ENCODE results near the gene EXOC3. TPM values are rescaled to one million over a fixed set of nuclear protein-coding genes. Genes with fewer than 3 reads are reported as not detected.

EXOC3 gene
- polyA plus RNA-seq, 4 donors, result 49.2 to 60.5 (median 52.5) TPM

Other genes starting within 250 kb of the EXOC3 start
- gene CCDC127, start 225.0 kb upstream of the EXOC3 start, polyA plus RNA-seq (ENCODE audit: insufficient read length in 4 of 4), result 10 to 100 TPM; 12.8 to 16.8 (median 14.1) TPM
- 100 to 1,000 TPM; 131 to 152 (median 142) TPM for gene SDHA, start 224.9 kb upstream of the EXOC3 start, polyA plus RNA-seq (ENCODE audit: insufficient read length in 4 of 4)
- gene PDCD6, start 171.5 kb upstream of the EXOC3 start, polyA plus RNA-seq (ENCODE audit: insufficient read length in 4 of 4), result 100 to 1,000 TPM; 130 to 137 (median 133) TPM
- 1 to 10 TPM; 1.8 to 2.9 (median 2.4) TPM for gene AHRR, start 121.5 kb upstream of the EXOC3 start, polyA plus RNA-seq (ENCODE audit: insufficient read length in 4 of 4)
- gene SLC9A3, start 81.3 kb downstream of the EXOC3 start, polyA plus RNA-seq (ENCODE audit: insufficient read length in 4 of 4), result 10 to 100 TPM; 40.5 to 60.9 (median 47.3) TPM
- 10 to 100 TPM in 1 of 4 donors, 1 to 10 TPM in 3; 7.2 to 10.7 (median 8.9) TPM for gene CEP72, start 169.2 kb downstream of the EXOC3 start, polyA plus RNA-seq (ENCODE audit: insufficient read length in 4 of 4)